A549 (cell line): Measurements from ENCODE around the gene C11orf21.

Source experiments
- CEBPB ChIP-seq, 2 experiments: fragments of >200 bp in 1 of 2; sonication (Bioruptor Twin) in 1 of 2; formaldehyde crosslinking in 1 of 2; IDR thresholded peaks; 2 replicates each; pipeline ENCODE4 v1.6.1; 2012 to 2016
- CTCF ChIP-seq: fragments of >200 bp; sonication (Bioruptor Twin); formaldehyde crosslinking; IDR thresholded peaks from 3 replicates; pipeline ENCODE4 v1.5.1; 2016
- HDAC2 ChIP-seq: fragments of 200-600 bp; sonication (generic); IDR thresholded peaks from 2 replicates; pipeline ENCODE4 v1.6.1; 2016
- PHF8 ChIP-seq: fragments of 200-600 bp; sonication (generic); IDR thresholded peaks from 2 replicates; pipeline ENCODE4 v1.6.1; 2016; ENCODE audit warnings: low read depth, mild to moderate bottlenecking, antibody characterized with exemption, moderate library complexity, borderline replicate concordance
- REST ChIP-seq: fragments of 200-600 bp; sonication (generic); IDR thresholded peaks from 2 replicates; pipeline ENCODE4 v1.6.1; 2016; ENCODE audit warnings: antibody characterized with exemption, mild to moderate bottlenecking, moderate library complexity
- SMC3 ChIP-seq: fragments of >200 bp; sonication (Bioruptor Twin); formaldehyde crosslinking; IDR thresholded peaks from 3 replicates; pipeline ENCODE4 v1.6.1; 2018; ENCODE audit warnings: inconsistent platforms
- USF2 ChIP-seq: fragments of 450-650 bp; IDR thresholded peaks from 2 replicates; pipeline ENCODE4 v1.6.1; 2014; ENCODE audit warnings: antibody characterized with exemption

GRCh38 chr11:2271327-2272227 lies 30.1 kb downstream of the C11orf21 start:
- TF ChIP-seq SMC3 (no peak), PHF8 (no peak), CTCF (no peak), REST (no peak), CEBPB (IDR thresholded peaks at IDR 0.05) (no peak), HDAC2 (no peak), USF2 (no peak)
